Placental epithelial cell (primary cell): ENCODE results near the gene RNF167. TPM values are rescaled to one million over a fixed set of nuclear protein-coding genes. Genes with fewer than 3 reads are reported as not detected.

Experiments used
- small RNA-seq: library from RNA; depleted of rRNA; stranded (forward); fragments of <200 nt; gene quantifications from one replicate; pipeline ENCODE3, GENCODE V24; 2012
- total RNA-seq: library from RNA; depleted of rRNA; stranded (reverse); fragments of >200 nt; gene quantifications from 2 replicates; pipeline ENCODE4 v1.2.3, GENCODE V29; 2012

The RNF167 gene
- total RNA-seq, result 38.5 and 60.9 TPM in 2 replicates

GRCh38 chr17:4939796-4940554, at the start of gene RNF167, which contains the start of gene SLC25A11:
RNF167 (plus strand) TSS chr17:4940268; CDS start chr17:4940910, 642 bp downstream.
SLC25A11 (minus strand) TSS chr17:4940046; CDS start chr17:4939910, 136 bp downstream.

GRCh38 chr17:4899341-4900230, 40.5 kb upstream of the RNF167 start, which contains the start of gene C17orf107:
C17orf107 (plus strand) TSS chr17:4899536; CDS start chr17:4899763, 227 bp downstream.

GRCh38 chr17:4903051-4903818, 36.8 kb upstream of the RNF167 start, which contains the start of gene CHRNE:
CHRNE (minus strand) TSS chr17:4903098; CDS start chr17:4903063, 35 bp downstream.

GRCh38 chr17:4931963-4932362, 8.1 kb upstream of the RNF167 start, which contains the start of gene GP1BA:
GP1BA (plus strand) TSS chr17:4932277; CDS start chr17:4932605, 328 bp downstream.

GRCh38 chr17:4948166-4948930, 8.3 kb downstream of the RNF167 start, which contains the start of gene PFN1:
PFN1 (minus strand) TSS chr17:4948530; CDS start chr17:4948394, 136 bp downstream.

GRCh38 chr17:4950746-4951204, 10.7 kb downstream of the RNF167 start, which contains the start of gene ENO3:
ENO3 (plus strand) TSS chr17:4951119; CDS start chr17:4951830, 711 bp downstream.

GRCh38 chr17:4967539-4968485, 27.7 kb downstream of the RNF167 start, which contains the start of gene SPAG7:
SPAG7 (minus strand) TSS chr17:4967817; CDS start chr17:4967804, 13 bp downstream.

GRCh38 chr17:4986951-4987766, 47.1 kb downstream of the RNF167 start, which contains the start of gene CAMTA2:
CAMTA2 (minus strand) TSS chr17:4987675; CDS start chr17:4986222, 1,453 bp downstream.

Small RNA genes lying within 50 kb of the gene (small RNA-seq; reads per million reads assigned to genes)
- gene MIR6864 (0.49 reads per million, percentile 26 among the genes with 10 or more reads in this experiment), gene MIR6865 (0.75 reads per million, percentile 45 among the genes with 10 or more reads in this experiment)

Other genes with a start within 250 kb of the RNF167 start
- 19.2 and 46.0 TPM in 2 replicates for gene PELP1, start 236.1 kb upstream of the RNF167 start, total RNA-seq
- 3.9 and 6.5 TPM in 2 replicates for gene ARRB2, start 229.6 kb upstream of the RNF167 start, total RNA-seq
- 15.5 and 19.2 TPM in 2 replicates for gene MED11, start 208.8 kb upstream of the RNF167 start, total RNA-seq
- under 0.01 TPM in 1 of 2 replicates, not detected in the other for gene ZMYND15, start 200.4 kb upstream of the RNF167 start, total RNA-seq
- gene CXCL16, start 200.3 kb upstream of the RNF167 start, total RNA-seq, result 0.79 and 5.6 TPM in 2 replicates
- gene TM4SF5, start 168.4 kb upstream of the RNF167 start, total RNA-seq, result not detected in 2 replicates
- 0.33 TPM in 1 of 2 replicates, not detected in the other for gene VMO1, start 153.9 kb upstream of the RNF167 start, total RNA-seq
- 0.79 TPM in 1 of 2 replicates, not detected in the other for gene GLTPD2, start 151.3 kb upstream of the RNF167 start, total RNA-seq
- gene PSMB6, start 144.1 kb upstream of the RNF167 start, total RNA-seq, result 78.5 and 282 TPM in 2 replicates
- gene PLD2, start 133.1 kb upstream of the RNF167 start, total RNA-seq, result 54.9 and 100 TPM in 2 replicates
- gene MINK1, start 106.9 kb upstream of the RNF167 start, total RNA-seq, result 69.8 and 90.7 TPM in 2 replicates
- 32.5 and 48.7 TPM in 2 replicates for gene C17orf107, start 40.7 kb upstream of the RNF167 start, total RNA-seq
- 0.87 and 1.6 TPM in 2 replicates for gene CHRNE, start 37.2 kb upstream of the RNF167 start, total RNA-seq
- not detected in 2 replicates for gene GP1BA, start 8.0 kb upstream of the RNF167 start, total RNA-seq
- gene SLC25A11, start 222 bp upstream of the RNF167 start, total RNA-seq, result 49.5 and 65.2 TPM in 2 replicates
- gene PFN1, start 8.3 kb downstream of the RNF167 start, total RNA-seq, result 275 and 588 TPM in 2 replicates
- gene ENO3, start 10.9 kb downstream of the RNF167 start, total RNA-seq, result 3.7 and 8.2 TPM in 2 replicates
- gene SPAG7, start 27.5 kb downstream of the RNF167 start, total RNA-seq, result 34.9 and 68.7 TPM in 2 replicates
- 10.2 and 12.5 TPM in 2 replicates for gene CAMTA2, start 47.4 kb downstream of the RNF167 start, total RNA-seq
- gene INCA1, start 57.3 kb downstream of the RNF167 start, total RNA-seq, result 0.43 and 1.6 TPM in 2 replicates
- 40.8 and 63.3 TPM in 2 replicates for gene KIF1C, start 57.7 kb downstream of the RNF167 start, total RNA-seq
- 0.33 TPM in 1 of 2 replicates, not detected in the other for gene SLC52A1, start 95.2 kb downstream of the RNF167 start, total RNA-seq
- gene ZFP3, start 138.2 kb downstream of the RNF167 start, total RNA-seq, result 3.1 and 4.4 TPM in 2 replicates
- 3.4 and 12.6 TPM in 2 replicates for gene ZNF232, start 171.6 kb downstream of the RNF167 start, total RNA-seq
- 0.11 and 6.7 TPM in 2 replicates for gene USP6, start 175.8 kb downstream of the RNF167 start, total RNA-seq